HG03520 (cell line): Measurements from ENCODE around the gene STAB1.

Experiments used
- ATAC-seq: cut with Tn5 transposase; IDR thresholded peaks from one replicate; pipeline ENCODE4 v1.9.1; 2021; ENCODE audit warnings: mild to moderate bottlenecking, moderate library complexity; ENCODE audit not compliant: unreplicated experiment

The STAB1 gene

DNA sequence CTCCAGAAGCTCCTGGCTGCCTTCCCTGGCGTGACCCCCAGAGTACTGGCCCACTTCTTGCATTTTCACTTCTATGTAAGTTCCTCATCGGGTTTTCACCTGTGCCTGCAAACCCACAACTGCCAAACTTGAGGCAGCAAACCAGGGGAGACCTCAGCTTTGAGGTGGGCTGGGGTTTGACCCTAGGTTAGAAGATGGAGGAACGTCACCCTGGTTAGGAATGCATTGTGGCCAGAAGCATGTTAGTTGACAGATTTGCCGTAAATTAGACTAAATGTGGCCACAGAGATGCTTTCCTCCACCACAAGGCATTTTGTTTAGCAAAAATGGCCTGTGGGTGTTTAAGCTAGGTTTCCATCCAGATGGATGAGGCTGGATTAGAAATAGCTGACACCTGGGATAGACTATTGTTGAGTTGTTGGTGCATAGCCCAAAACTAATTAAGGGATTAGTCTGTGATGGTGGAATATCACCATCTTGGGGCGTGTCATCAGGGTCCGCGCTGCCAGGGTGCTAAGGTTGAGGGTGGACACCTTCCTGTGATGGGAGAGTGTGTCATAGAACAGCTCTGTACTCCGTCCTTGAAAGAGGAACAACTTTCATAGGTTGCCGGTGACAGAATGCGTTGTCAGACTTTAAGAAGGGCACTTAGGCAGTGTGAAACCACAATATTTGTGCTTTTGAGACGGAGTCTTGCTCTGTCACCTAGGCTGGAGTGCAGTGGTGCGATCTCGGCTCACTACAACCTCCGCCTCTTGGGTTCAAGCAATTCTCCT, 36.2 kb upstream of the STAB1 start:
- ATAC-seq = no peak

DNA sequence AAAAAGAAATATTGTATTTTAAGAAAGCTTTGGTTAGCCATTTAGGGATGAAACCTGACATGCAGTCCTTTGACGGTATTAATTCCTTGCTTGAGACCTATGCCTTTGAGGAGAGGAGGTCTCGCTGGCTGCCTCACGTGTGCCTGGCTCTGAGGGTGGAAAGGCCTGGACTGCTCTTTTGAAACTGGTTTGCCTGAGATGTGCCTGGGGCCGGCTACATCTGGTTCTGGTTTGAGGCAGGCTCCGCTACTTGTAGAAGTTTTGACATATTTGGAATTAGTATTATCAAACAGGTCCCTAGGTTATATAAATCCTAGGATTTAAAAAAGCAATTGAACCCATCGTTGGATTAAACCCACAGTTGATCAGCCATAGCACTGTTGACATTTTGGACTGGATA, 33.3 kb upstream of the STAB1 start:
- ATAC-seq = no peak

DNA sequence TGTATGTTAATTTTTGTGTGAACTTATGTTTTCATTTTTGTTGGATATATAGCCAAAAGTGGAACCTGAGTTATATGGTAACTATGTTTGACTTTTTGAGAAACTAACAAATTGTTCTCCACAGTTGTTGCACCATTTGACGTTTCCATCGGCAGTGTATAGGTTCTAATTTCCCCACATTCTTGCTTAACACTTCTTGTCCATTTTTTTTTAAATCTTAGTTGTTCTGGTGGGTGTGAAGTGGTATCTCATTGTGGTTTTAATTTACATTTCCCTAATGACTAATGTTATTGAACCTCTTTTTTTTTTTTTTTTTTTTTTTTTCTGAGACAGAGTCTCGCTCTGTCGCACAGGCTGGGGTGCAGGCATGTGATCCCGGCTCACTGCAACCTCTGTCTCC, 31.7 kb upstream of the STAB1 start:
- no peak for ATAC-seq

DNA sequence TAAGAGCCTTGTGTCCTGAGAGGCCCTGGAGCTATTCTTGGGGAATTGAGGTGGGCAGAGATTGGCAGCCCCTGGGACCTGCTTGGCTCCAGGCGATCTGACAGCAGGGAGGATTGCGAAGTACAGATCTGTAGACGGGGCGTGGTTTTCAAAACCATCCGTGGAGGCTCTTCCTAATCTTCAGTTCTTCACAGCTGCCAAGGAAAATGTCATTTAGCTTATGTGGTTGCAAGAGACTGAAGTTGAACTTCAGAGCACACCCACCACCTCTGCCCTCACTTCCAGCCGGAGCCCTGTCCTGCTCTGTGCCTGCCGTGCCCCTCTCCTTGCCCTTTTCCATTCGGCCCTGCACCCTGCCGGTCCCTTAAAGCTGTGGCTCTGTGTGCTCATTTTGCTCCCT, 26.8 kb upstream of the STAB1 start:
- ATAC-seq = no peak

DNA sequence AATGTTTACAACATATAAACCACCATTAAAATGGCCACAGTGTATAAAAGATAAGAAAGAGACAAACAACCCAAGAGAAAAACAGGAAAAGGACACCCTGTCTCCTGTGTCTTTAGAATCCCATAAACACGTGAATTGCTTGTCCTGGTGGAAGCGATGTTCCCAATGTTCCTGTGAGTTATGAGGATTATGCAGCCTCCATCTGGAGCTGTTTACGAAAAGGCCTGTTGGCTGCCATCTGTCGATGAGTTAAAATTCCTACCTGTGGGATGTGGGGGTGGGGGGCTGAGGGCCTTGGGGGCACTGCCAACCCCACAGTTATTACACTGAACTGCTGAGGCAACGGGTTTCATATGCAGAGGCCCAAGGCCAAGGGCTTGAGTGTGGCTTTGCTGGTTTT, 26.1 kb upstream of the STAB1 start:
- no peak for ATAC-seq

DNA sequence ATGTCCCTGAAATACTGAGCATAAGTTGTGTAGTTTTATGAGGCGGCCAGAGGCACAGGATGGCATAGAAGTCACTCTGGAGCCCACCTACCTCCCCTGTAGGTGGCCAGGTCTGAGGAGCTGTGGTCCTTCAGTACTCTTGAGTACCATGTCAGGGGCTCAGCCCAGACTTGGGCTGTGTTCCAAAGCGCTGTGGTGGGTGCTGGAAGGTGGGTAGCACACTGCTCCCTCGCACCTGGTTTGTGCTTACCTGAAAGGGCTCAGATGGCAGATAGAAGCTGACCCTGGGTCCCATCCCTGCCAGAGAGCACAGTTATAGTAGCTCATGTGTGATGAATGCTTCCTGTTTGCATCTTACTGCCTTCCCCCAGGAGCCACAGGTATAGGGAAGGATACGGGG, 24.2 kb upstream of the STAB1 start:
- ATAC-seq = no peak

DNA sequence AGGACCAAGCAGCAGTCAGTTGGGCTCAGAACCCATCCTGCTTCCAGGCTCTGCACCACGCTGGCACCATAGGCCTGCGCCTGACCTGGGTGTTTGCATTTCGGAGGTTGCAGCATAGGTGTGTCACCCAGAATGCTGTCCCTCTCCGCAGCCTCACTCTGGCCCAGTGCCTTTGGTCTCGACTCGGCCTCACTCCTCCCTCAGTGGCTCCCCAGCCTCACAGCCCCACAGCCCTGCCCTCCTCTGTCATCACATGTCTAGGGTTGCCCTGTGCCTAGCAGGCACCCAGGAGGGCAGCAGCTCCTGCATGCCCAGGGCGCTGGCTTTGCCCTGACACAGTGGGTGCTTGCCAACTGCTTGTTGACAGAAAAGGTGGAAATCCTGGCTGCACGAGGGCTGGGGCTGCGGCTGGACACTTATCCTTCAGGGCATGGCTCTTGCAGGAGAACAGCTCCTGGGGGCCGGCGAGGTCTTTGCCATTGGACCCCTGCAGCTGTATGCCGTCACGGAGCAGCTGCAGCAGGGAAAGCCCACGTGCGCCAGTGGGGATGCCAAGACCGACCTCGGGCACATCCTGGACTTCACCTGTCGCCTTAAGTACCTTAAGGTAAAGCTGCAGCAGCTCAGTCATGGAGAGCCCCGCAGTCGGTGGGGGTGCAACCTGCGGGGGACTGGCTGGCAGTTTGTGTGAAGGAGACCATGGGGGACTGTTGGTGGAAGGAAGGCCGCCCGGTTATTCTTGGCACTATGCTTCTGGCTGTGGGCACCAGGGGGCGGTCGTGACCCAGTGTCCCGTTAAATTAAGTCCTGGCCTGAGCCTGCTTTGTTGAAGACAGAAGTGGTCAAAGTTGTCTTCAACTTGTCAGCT, 23.5 kb upstream of the STAB1 start:
- ATAC-seq = no peak

DNA sequence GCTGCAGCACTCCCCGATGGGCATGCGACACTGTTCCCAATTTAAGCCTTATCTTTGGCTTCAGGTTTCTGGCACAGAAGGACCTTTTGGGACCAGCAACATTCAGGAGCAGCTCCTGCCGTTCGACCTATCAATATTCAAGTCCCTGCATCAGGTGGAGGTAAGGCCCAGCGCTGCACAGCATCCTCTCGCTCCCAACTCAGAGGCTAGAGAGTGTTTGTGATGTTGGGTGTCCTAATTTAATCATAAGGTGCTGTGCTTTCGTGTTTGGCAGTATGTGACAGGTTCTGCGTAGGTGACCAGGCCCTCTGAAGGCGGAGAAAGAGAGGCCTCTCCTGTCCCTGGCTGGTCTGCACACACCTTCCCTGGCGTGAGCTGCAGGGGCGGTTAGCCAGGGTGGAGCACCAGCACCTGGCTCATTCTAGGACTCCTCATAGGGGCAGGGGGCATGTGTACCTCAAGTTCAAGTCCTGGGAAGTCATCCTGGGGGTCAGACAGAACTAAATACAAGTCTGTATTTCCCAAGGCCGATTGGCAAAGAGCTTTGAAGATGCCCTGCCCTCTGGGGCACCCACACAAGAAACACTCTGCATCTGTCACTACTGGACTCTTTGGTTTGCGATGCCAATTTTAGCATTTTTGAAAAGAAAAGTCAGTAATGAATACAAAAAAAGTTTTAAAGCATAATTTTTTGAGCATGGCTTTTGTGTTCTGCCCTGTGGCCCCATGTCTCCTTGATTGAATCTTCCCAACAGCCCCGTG, 22.7 kb upstream of the STAB1 start:
- ATAC-seq = no peak

DNA sequence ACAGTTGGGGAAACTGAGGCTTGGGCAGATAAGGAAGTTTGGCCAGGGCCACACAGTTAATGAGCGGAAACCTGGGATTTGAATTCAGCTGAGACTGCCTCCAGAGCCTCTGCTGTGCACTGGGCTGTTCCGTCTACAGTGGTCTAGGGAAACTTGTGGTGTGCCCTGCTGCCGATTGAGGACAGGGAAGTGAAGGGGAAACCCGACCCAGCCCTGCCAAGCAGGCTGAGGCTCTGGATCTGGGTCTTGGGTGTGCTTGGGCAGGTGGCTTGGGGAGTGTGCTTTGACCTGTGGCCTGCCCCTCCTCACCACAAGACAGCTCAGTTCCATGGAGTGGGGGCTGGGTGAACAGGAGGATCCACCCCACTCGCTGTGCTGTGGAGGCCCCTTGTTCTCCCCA, 22.1 kb upstream of the STAB1 start:
- no peak for ATAC-seq

DNA sequence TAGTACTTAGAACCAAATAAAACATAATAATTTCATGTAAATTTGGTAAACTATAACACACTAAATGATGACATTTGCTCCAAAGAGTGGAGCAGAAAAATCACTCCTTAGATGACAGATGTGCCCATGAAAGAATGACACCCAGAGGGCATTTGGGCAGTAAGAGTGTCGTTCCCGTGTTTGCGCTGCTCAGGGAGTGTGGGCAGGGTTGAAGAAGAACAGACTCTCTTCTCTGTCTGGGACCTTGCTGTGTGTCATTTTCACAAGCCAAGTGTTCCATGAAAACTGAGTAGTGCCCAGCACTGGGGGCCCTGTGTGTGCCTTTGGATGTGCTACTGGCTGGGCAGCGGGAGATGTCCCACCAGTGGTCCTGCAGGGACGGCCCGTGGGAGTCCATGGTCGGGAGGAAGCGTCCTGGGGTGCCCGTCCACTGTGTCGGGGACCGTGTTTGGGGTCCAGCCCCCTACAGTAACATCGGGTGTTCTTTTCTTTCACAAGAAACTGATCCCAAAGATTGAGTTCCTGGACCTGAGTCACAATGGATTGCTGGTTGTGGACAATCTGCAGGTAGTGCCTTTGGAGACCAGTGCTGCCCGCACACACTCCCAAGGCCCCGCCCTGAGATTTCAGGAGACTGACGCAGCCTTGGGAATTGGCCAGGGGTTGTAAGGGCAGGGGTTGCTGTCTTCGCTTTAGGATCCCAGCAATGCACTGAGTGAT, 17.9 kb upstream of the STAB1 start:
- no peak for ATAC-seq

DNA sequence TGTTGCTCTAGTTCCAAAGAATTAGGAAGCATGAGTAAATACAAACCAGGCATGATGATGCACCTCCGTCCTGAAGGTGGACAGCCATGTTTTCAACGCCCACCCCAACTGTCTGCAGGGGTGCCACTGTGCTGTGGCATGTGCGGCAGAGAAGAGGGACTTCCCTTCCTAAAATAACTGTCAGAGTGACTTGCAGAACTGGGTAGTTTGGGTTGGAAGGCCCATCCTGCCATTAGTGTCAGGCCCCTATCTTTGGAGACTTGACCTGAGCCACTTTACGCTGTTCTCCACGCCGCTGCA, 17.4 kb upstream of the STAB1 start:
- no peak for ATAC-seq

DNA sequence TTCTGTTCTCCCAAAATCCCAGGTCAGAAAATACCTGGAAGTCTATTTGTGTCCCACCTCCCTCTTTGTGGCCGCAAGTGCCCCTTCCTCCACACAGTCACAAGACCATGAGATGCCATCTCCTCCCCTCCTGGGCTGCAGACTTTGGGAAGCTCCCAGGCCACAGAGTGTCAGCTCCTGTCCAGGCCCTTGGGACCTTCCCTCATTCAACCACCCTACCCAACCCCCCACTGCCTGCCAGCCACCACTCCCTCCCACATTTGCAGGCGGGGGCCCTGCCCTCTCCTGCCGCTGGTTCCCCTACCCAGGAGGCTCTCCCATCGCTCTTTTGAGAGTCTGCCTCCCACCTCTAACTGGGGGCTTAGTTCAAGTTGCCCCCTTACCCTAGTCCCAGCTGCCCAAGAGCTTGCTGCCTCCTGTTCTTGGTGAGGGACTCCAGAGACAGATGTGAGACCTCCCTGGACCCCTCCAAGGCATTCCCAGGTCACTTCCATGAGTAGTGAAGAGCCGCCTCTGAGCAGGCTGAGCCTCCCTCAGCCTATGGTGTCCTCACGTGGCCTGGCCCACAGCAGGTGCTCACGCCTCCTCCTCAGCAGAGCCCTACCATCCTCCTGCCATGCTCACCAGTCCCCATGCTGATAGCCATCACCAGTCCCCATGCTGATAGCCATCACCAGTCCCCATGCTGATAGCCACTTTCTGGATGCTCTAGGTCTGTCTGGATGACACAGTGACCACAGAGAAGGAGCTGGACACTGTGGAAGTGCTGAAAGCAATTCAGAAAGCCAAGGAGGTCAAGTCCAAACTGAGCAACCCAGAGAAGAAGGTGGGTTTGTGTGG, 15.9 kb upstream of the STAB1 start:
- ATAC-seq = no peak

DNA sequence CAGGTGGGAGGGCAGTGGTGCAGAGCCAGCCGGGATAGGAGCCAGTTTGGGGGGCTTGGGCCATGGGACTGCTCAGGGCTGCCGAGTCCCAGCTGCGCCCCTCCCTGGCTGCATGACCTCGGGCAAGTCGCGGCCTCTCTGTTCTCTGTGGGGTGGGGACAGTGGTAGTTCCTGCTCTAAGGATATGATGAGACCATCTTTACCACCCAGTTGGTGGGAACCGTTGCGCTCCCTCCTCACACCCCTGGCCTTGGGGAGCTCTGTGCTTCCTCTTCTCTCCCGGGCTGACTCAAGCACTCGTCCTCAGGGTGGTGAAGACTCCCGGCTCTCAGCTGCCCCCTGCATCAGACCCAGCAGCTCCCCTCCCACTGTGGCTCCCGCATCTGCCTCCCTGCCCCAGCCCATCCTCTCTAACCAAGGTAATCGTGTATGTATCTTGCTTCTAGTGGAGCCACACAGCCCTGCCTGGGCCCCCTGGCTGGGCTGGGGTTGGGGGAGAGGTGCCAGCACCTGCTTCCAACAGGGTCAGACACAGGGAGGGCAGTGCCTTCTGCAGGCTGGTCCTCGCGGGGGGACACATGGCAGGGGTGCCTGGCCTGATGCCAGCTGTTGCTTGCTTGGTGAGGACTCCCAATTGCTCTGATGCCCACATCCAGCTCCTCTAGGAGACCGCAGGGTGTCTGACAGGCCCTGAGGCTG, 15.1 kb upstream of the STAB1 start:
- no peak for ATAC-seq

DNA sequence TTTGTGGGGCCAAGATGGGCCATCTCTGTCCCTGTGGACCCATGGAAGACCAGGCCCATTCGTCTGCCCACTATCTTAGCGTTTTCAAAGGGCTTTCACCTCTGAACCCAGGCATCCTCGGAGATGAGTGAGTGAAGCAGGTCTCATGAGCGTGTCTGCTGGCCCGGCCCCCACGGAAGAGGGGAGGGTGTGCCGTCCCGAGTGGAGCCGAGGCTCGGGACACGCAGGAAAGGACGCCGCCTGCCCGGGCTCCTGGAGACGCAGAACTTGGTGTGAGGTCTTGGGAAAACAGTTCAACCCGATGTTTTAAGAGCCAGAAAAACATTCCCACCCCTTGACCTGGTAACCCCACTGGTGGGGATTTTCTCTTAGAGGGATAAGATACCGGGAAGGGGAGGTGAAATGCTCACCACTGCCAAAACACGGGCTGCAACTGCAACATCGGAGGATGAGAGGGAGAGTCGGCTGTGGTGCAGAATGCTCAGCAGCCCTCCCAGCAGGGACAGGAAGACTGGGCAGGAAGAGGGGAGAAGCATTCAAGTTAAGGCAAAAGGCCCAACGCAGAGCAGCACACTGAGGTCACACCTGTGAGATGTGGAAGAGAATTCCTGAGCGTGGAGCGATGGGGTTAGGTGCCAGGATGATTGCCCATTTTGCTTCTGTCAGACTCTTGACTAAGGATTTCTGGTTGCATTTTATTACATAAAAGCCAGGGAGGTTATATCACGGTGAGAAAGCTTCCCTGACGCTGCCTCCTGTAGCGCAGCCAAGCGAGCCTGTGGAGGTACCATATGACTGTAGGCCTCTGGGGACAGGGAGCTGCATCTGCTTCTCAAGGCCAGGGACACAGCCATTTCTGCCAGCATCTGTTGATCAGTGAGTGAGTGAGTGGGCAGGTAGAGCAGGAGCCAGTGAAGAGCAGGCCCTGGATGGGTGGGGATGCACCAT, 14.1 kb upstream of the STAB1 start:
- ATAC-seq = no peak

DNA sequence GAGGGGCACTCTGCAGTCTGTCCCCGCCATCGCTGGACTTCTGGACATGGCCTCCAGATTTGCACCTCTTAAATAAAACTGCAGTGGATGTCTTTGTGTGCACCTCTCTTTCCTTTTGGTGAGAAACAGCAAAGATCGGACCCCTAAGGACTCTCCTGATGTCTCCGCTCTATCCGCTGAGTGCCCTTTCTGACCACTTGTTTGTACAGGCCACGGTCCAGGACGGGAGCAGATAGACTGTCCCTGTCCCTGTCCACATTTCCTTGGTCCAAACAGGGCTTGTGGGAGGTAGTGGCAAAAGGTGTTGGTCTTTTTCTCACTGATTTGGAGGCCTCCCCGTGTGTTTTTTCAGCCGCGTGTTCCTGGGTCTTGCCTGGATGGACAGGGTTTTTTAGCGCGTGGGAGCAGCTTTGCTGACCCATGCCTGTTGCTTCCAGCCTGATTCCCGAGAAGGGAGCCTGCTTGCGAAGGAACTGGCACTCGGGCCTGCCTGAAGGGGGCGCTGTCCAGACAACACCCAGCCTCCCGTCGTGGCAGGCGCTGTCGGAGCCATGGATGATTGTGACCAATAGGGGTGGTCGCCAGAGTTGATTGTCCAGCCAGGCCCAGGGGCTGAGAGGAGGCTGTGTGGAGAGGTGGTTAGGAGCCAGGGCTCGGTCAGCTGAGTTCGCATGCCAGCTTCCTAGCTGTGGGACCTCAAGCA, 13.2 kb upstream of the STAB1 start:
- ATAC-seq = no peak

DNA sequence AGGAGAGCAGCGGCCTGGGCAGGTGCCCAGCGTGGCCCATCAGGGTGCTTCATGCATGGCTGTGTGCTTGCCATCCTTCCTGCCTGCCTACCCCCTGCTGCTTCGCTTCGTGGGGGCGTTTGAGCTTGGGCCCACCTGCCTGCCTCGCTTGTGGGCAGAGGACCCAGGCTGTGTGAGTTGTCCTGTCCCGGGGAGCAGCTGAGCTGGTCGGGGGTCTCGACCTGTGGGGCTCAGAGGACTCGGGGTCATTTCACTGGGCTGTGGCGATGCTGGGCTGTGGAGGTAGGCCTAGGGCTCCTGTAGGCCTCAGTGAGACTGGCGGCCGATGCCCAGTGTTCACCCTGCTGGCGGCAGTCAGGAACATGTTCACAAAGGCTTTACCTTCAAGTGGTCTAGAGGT, 12.1 kb upstream of the STAB1 start:
- no peak for ATAC-seq

DNA sequence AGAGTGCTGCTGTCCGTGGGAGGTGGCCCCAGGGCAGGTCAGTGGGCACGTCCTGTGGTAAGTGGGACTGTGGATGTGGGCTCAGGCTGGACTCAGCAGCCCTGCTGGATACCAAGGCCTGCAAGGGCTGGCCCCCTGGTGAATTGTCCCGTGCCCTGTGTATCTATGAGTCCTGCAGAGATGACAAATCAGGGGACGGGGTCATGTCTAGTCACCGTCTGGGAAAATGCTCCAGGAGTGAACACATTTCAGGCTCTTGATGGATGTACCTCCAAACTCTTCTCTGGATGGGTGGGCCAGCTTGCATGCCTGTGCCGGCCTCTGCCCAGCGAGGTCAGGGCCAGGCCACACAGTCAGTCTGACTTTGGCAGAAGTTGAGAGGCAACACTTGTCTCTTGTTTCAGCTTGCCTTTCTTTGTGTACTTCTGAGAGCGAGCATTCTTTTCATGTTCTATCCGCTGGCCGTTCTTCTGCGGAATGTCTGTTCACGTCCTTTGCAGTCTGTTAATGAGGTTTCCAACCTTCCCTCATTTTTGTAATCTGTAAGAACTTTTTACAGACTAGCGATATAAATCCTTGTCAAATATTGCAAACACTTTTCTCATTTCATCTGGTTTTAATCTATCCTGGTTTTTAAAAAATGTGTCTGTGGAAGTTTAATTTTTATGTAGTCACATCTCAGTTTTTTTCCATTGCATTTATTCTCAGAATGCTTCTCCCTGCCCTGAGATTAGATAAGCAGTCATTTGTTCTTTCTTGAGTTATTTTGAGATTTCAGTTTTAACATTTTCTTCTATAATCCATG, 11.4 kb upstream of the STAB1 start:
- ATAC-seq = no peak
